T-helper 2 cell (primary cell): ENCODE measurements around the gene ANTXR2.

Experiments
- DNase-seq, 5 experiments: peaks; one replicate each; pipeline versions ENCODE4 v3.0.0 to v3.0.0-alpha.2; 2012 to 2022

ANTXR2 gene

DNA sequence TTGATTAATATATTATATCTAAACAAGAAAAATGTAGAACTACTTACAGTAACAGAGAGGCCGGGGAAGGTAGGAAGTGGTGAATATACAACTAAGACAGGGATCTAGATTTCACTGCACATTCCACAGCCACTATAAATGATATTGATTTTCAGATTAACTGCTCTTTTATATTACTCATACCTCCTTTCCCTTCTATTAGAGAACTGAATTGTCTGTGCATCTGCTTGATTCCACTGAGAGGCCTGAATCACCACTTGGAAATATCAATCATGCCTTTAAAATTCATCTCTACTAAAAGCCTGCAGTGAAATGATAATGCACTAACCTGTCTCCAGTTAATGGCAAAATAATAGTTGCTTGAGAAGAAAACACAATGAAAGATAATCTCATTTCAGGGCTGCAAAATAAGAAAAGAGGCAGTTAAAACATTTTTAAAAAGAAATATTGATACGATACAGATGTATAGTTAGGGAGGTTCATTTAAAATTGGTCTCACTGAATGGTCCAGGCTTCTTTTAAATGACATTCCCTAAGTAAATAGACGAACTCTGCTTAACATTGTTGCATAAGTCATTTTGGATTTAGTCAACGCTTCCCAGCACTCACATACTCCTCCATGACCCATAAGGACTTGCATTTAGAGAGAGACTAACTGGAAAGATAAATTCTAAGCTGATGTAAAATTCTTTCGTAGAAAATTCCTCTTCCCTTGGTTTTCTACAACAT is 3.8 kb downstream of the ANTXR2 start:
- peak in 1 of 5 experiments; percentile 52 for DNase-seq

GRCh38 chr4:80065601-80066000 is 7.4 kb downstream of the ANTXR2 start:
- no peak for DNase-seq

- DNase-seq, result no peak
Observed at GRCh38 chr4:80062527-80062926, 10.5 kb downstream of the ANTXR2 start.

- no peak for DNase-seq
Observed at GRCh38 chr4:80060804-80061203, 12.2 kb downstream of the ANTXR2 start.

DNA sequence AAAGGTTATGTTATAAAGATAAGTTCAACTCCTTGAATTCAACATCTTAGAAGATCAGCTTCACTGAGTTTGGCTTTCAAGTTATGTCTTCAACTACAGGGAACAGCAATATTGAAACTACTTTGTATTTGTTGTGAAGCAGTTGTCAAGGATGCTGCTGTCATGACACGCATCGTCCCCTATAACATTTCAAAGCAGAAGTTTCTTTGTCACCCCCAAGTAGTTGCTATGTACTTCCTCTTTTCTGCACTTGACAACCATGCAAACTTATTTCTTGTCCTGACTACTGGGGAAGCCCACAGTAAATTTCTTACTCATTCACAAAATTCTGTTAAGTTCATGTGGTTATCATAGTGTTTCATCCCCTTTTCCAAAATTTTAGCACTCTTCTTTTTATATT is 14.3 kb downstream of the ANTXR2 start:
- peak in 3 of 5 experiments; percentile 27 to 90 (median 69) for DNase-seq

GRCh38 chr4:80054375-80054774 is 18.7 kb downstream of the ANTXR2 start:
- DNase-seq, result no peak

- DNase-seq, result no peak
Observed at GRCh38 chr4:80053140-80053910, 19.7 kb downstream of the ANTXR2 start.

- no peak for DNase-seq
Observed at GRCh38 chr4:80049813-80050534, 23.1 kb downstream of the ANTXR2 start.

GRCh38 chr4:80049402-80049801 is 23.6 kb downstream of the ANTXR2 start:
- DNase-seq, result no peak

- DNase-seq, result no peak
Observed at GRCh38 chr4:80045786-80046185, 27.2 kb downstream of the ANTXR2 start.

GRCh38 chr4:80043541-80043940 is 29.5 kb downstream of the ANTXR2 start:
- no peak for DNase-seq

DNA sequence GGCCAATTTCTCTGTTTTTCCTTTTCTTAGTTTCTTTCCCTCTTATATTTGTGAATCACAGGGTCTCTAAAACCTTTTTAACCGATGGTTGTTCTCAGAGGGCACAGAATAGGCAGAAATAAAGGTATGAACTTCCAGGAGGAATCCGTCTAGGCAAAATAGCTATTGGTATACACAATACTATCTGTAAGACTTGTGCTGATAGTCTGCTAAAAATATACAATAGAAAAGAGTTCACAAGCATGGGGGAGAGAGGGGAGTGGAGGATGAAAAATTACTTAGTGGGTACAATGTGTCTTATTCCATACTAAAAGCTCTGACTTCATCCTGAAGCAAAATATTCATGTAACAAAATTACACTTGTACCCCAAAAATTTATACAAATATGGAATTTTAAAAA is 30.2 kb downstream of the ANTXR2 start:
- no peak for DNase-seq

- DNase-seq, result no peak
Observed at GRCh38 chr4:80037864-80038263, 35.2 kb downstream of the ANTXR2 start.

DNA sequence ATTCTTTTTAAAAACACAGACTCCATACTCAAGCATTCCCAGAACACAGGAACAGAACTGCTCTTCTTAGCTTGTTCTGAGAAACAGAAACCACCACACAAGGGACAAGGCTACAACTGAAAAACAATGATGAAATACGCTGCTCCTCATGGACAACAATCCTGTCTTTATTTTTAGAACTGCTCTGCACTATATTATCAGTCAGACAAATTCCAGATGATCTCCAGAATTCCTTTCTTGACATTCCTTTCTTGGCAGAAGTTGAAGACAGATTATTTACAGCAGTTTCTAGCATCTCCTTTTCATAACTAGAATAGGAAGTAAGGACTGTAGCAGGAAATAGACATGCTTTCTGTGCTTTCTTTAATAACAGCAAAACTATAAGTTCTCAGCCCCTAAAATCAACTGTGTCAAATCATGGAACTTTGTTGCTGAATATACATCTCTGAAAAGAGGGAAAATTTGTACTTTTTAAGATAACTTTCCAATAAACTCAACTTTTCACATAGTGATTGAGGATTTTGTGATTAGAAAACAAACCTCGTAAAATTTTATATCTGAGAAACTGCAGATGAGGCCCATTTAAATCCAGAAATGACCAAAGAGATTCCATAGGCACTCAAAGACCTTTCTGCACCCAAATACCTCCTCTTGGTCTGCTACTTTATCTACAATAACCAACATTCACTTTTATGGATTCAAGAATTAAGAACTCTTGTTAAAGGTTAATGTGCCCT is 35.9 kb downstream of the ANTXR2 start:
- DNase-seq, result no peak

DNA sequence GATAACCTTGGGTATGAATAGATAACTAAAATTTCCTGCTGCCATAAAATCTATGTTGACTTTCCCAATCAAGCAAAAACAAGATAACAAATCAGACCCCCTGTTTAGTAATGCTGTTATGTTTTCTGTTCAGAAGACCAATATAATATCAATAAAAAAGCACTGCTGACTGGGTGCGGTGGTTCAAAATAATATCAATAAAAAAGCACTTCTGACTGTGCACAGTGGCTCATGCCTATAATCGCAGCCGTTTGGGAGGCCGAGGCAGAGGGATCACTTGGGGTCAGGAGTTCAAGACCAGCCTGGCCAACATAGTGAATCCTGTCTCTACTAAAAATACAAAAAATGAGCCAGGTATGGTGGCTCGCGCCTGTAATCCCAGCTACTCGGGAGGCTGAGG is 36.7 kb downstream of the ANTXR2 start:
- no peak for DNase-seq

DNA sequence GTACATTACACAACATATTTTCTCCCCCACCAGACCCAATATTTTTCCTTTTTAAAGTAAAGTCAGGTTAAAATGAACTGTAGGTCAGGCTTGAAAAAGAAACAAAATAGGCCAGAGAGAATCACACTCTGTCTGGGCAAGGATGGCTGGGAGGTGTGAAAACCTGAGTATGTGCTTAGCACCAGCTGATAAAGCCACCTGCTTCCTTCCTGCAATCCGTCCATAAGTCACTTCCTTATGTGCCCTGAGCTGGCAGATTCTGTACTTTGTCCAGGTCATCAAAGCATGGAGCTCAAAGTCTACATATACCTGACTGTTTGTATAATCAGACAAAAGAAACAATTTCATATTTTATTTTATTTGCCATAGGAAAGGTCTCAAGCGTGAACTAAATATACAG is 37.7 kb downstream of the ANTXR2 start:
- DNase-seq, result no peak

- no peak for DNase-seq
Observed at GRCh38 chr4:80033581-80033980, 39.4 kb downstream of the ANTXR2 start.

DNA sequence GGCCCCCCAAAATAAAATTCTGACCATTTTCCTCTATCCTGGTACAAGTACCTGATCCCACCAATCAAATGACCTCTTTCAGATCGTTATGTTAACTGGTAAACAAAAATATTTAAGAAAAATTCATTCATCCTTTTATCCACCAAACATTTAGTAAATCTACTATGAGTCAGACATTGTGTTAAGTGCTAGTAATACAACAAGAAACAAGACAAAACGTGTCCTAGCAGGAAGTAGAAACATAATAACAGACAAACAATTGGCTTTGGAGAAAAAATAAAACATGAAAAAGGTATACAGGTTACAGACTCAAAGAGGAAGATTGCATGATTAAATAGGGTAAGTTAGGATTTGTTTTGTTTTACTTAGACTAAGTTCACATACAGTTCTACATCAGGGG is 43.7 kb downstream of the ANTXR2 start:
- no peak for DNase-seq

- DNase-seq, result no peak
Observed at GRCh38 chr4:80027611-80028010, 45.4 kb downstream of the ANTXR2 start.

GRCh38 chr4:80026100-80026499 is 46.9 kb downstream of the ANTXR2 start:
- DNase-seq, result no peak

GRCh38 chr4:80024335-80024734 is 48.7 kb downstream of the ANTXR2 start:
- DNase-seq, result no peak

DNA sequence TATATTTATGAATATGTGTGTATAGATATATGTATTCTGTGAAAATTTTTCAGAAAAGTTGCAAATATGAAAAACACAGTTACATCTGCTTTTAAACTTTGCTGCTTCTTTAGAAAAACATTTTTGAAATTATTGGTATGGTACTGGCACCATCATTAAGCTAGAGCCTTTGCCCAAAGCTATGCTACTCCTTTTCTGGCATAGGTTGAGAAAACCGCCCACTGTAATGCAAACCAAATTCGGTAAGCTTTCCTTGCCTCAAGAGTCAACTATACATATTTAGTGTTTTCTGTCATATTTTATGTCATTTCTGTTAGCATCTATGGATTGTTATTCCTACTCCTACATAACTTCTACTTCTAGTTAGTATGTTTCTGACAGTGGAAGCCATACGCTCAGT is 50.7 kb downstream of the ANTXR2 start:
- no peak for DNase-seq
